Measurements from ENCODE around the gene SCN2B. TPM values are rescaled to one million over a fixed set of nuclear protein-coding genes. Genes with fewer than 3 reads are reported as not detected.
A peak's percentile ranks its signal among the peaks of the same experiment; 100 is the strongest.

Gene SCN2B
- polyA plus RNA-seq, 1 donor, result 1.3 TPM

DNA sequence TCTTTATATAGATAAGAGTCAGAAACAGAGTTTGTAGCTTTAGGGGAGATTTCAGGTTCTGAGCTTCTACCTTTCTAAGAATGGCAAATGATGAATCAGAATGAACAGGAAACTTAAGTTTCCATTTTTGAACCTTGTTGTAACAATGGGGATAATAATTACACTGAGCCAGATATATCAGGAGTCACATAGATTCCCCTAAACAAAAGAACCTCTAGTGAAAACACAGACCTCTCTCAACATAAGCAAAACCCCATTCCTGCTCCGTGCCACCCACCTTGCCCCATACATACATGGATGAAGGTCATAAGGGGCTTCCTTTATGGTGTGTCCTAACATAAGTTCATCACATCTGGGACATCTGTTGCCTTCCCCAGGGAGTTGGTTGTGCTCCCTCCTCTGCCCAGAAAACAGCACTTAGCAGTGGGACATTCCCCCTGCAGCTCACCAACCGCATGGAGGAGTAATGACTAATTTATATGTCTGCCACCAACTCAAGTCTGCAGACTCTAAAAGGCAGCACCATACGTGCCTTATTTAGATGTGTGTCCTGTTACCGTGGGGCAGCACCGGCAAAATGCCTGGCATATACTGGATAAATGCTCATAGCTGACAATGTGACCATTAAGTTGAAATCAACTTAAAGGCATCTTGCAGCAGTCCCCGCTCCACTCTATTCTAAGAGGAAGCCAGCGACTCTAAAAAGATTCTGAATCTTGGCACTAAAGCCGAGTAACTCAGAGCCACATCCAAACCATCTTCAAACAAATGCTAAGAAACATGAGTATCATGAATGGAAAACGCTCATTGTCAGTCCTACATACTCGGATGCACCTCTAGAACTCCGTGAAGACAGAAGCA, 40.4 kb upstream of the SCN2B start:
- Histone ChIP-seq H3K4me1 (ENCODE audit: control insufficient read depth, insufficient read depth, low read length) (peaks cover 33% of the 10 kb centered on the region), H3K4me3 (ENCODE audit: low read length) (no peak overlapping the region), H3K27ac (ENCODE audit: low read length) (no peak overlapping the region), H3K27me3 (ENCODE audit: control insufficient read depth, insufficient read depth, low read length) (no peaks in the 10 kb centered on the region), H3K9me3 (ENCODE audit: control insufficient read depth, low read depth, low read length) (no peaks in the 10 kb centered on the region), H3K36me3 (ENCODE audit: control insufficient read depth, insufficient read depth, low read length) (no peaks in the 10 kb centered on the region)
- no peak for DNase-seq
- 100% methylated on average over 2 of the region's 11 CpGs for WGBS (ENCODE audit: insufficient coverage, low lambda C conversion rate)

DNA sequence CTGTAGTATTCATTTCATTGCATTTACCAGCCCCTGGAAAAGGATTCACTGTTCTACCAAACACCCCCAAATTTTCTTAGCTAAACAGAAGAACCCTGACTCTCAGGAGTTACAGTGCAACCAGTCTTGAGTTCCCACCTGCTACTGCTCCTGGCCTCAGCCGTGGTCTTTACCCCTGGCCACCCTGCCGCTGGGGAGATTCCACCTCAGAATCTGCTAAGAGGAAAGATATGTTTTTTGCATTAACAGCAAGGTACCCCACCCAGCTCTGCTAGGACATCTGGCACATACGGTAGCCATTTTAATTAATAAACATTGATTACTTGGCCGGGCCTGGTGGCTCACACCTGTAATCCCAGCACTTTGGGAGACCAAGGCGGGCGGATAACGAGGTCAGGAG, 39.3 kb upstream of the SCN2B start:
- Histone ChIP-seq H3K9me3 (ENCODE audit: control insufficient read depth, low read depth, low read length) (no peaks in the 10 kb centered on the region), H3K27me3 (ENCODE audit: control insufficient read depth, insufficient read depth, low read length) (no peaks in the 10 kb centered on the region), H3K36me3 (ENCODE audit: control insufficient read depth, insufficient read depth, low read length) (no peaks in the 10 kb centered on the region), H3K4me1 (ENCODE audit: control insufficient read depth, insufficient read depth, low read length) (peaks cover 44% of the 10 kb centered on the region), H3K27ac (ENCODE audit: low read length) (no peak overlapping the region), H3K4me3 (ENCODE audit: low read length) (no peak overlapping the region)
- no peak for DNase-seq
- WGBS (ENCODE audit: insufficient coverage, low lambda C conversion rate), result no CpG with 5 or more reads among the region's 7 CpGs

- no peak for DNase-seq
- WGBS (ENCODE audit: insufficient coverage, low lambda C conversion rate), result 80% methylated on average over 1 of the region's 3 CpGs
Observed at GRCh38 chr11:118215262-118215661, 38.8 kb upstream of the SCN2B start.

GRCh38 chr11:118214210-118214914, 37.9 kb upstream of the SCN2B start:
- H3K36me3 ChIP-seq (ENCODE audit: control insufficient read depth, insufficient read depth, low read length), result no peaks in the 10 kb centered on the region
- no peaks in the 10 kb centered on the region for H3K27me3 ChIP-seq (ENCODE audit: control insufficient read depth, insufficient read depth, low read length)
- H3K4me1 ChIP-seq (ENCODE audit: control insufficient read depth, insufficient read depth, low read length), result peaks cover 53% of the 10 kb centered on the region
- no peak for DNase-seq
- H3K4me3 ChIP-seq (ENCODE audit: low read length), result no peak overlapping the region
- 40% methylated on average over 1 of the region's 6 CpGs for WGBS (ENCODE audit: insufficient coverage, low lambda C conversion rate)
- H3K9me3 ChIP-seq (ENCODE audit: control insufficient read depth, low read depth, low read length), result no peaks in the 10 kb centered on the region
- peak overlapping the region; percentile 95 for H3K27ac ChIP-seq (ENCODE audit: low read length)

More at GRCh38 chr11:118215262-118215661, 38.8 kb upstream of the SCN2B start:
- Histone ChIP-seq H3K4me1 (ENCODE audit: control insufficient read depth, insufficient read depth, low read length) (peaks cover 48% of the 10 kb centered on the region), H3K9me3 (ENCODE audit: control insufficient read depth, low read depth, low read length) (no peaks in the 10 kb centered on the region), H3K4me3 (ENCODE audit: low read length) (no peak overlapping the region), H3K27ac (ENCODE audit: low read length) (peak overlapping the region; percentile 95), H3K27me3 (ENCODE audit: control insufficient read depth, insufficient read depth, low read length) (no peaks in the 10 kb centered on the region), H3K36me3 (ENCODE audit: control insufficient read depth, insufficient read depth, low read length) (no peaks in the 10 kb centered on the region)

GRCh38 chr11:118213781-118214180, 37.3 kb upstream of the SCN2B start:
- Histone ChIP-seq H3K27me3 (ENCODE audit: control insufficient read depth, insufficient read depth, low read length) (no peaks in the 10 kb centered on the region), H3K4me3 (ENCODE audit: low read length) (no peak overlapping the region), H3K4me1 (ENCODE audit: control insufficient read depth, insufficient read depth, low read length) (peaks cover 53% of the 10 kb centered on the region), H3K27ac (ENCODE audit: low read length) (peak overlapping the region; percentile 95), H3K9me3 (ENCODE audit: control insufficient read depth, low read depth, low read length) (no peaks in the 10 kb centered on the region), H3K36me3 (ENCODE audit: control insufficient read depth, insufficient read depth, low read length) (no peaks in the 10 kb centered on the region)
- WGBS (ENCODE audit: insufficient coverage, low lambda C conversion rate), result no CpG with 5 or more reads among the region's 2 CpGs
- peak; percentile 66 to 88 for DNase-seq

- peaks cover 53% of the 10 kb centered on the region for H3K4me1 ChIP-seq (ENCODE audit: control insufficient read depth, insufficient read depth, low read length)
- DNase-seq, result no peak
- no peaks in the 10 kb centered on the region for H3K27me3 ChIP-seq (ENCODE audit: control insufficient read depth, insufficient read depth, low read length)
- peak overlapping the region; percentile 95 for H3K27ac ChIP-seq (ENCODE audit: low read length)
- H3K36me3 ChIP-seq (ENCODE audit: control insufficient read depth, insufficient read depth, low read length), result no peaks in the 10 kb centered on the region
- no peaks in the 10 kb centered on the region for H3K9me3 ChIP-seq (ENCODE audit: control insufficient read depth, low read depth, low read length)
- 80% methylated on average over 2 of the region's 4 CpGs for WGBS (ENCODE audit: insufficient coverage, low lambda C conversion rate)
- H3K4me3 ChIP-seq (ENCODE audit: low read length), result no peak overlapping the region
Observed at GRCh38 chr11:118213201-118213600, 36.8 kb upstream of the SCN2B start.

DNA sequence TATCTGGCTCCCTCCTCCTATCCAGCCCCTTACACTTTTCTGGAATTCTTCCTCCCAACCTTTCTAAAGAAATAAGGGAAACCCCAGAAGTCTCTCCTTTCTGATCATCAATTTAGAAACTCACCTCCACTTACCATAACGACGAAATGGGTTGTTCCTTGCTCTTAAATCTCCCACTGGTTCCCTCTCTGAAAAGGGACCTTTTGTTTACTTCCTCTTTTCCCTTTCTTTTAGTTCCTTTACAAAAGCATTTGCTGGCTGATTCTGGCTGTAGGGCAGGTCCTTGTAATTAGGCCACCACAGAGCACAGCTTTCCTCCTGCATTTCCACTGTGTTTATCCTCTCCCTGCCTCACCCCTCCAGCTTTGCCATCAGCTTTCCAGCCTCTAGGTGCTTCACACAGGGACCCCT, 36.3 kb upstream of the SCN2B start:
- DNase-seq, result no peak
- no peaks in the 10 kb centered on the region for H3K27me3 ChIP-seq (ENCODE audit: control insufficient read depth, insufficient read depth, low read length)
- no peak overlapping the region for H3K4me3 ChIP-seq (ENCODE audit: low read length)
- no peaks in the 10 kb centered on the region for H3K36me3 ChIP-seq (ENCODE audit: control insufficient read depth, insufficient read depth, low read length)
- peak overlapping the region; percentile 95 for H3K27ac ChIP-seq (ENCODE audit: low read length)
- no peaks in the 10 kb centered on the region for H3K9me3 ChIP-seq (ENCODE audit: control insufficient read depth, low read depth, low read length)
- WGBS (ENCODE audit: insufficient coverage, low lambda C conversion rate), result no CpG with 5 or more reads among the region's 2 CpGs
- peaks cover 53% of the 10 kb centered on the region for H3K4me1 ChIP-seq (ENCODE audit: control insufficient read depth, insufficient read depth, low read length)

DNA sequence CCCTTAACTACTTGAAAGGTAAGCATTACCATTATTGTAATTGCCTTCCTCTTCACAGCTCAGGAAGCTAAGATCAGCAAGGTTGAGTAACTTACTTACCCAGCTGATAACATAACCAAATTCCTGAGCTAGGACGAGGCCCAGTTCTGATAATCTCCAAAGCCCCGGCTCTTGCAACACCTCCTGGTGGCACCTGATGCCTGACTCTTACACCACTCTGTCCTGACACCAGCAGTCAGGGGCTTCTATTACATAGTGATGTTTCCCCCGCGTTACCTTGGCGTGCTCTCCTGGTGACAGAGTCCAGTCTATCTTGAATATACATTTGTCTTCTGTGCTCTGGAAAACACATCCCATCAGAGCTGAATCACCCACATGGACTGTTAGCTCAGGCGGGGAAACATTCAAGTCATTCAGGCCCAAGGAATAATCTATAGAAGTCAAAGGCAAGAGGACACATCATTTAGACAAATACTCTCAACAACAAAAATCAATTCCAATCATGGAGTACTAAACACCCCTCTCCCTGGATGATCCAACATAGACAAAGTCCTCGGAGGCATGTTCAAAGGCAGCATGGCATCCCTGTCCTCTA, 35.8 kb upstream of the SCN2B start:
- Histone ChIP-seq H3K4me1 (ENCODE audit: control insufficient read depth, insufficient read depth, low read length) (peaks cover 54% of the 10 kb centered on the region), H3K27ac (ENCODE audit: low read length) (peak overlapping the region; percentile 95)
- peak; percentile 95 to 98 for DNase-seq

GRCh38 chr11:118211006-118211405, 34.6 kb upstream of the SCN2B start:
- peak overlapping the region; percentile 95 for H3K27ac ChIP-seq (ENCODE audit: low read length)
- peaks cover 65% of the 10 kb centered on the region for H3K4me1 ChIP-seq (ENCODE audit: control insufficient read depth, insufficient read depth, low read length)
- 80% methylated on average over 1 of the region's 6 CpGs for WGBS (ENCODE audit: insufficient coverage, low lambda C conversion rate)

More for the DNA sequence above, 35.8 kb upstream of the SCN2B start:
- H3K27me3 ChIP-seq (ENCODE audit: control insufficient read depth, insufficient read depth, low read length), result no peaks in the 10 kb centered on the region
- no peaks in the 10 kb centered on the region for H3K36me3 ChIP-seq (ENCODE audit: control insufficient read depth, insufficient read depth, low read length)
- no peaks in the 10 kb centered on the region for H3K9me3 ChIP-seq (ENCODE audit: control insufficient read depth, low read depth, low read length)
- no peak overlapping the region for H3K4me3 ChIP-seq (ENCODE audit: low read length)
- no CpG with 5 or more reads among the region's 7 CpGs for WGBS (ENCODE audit: insufficient coverage, low lambda C conversion rate)

GRCh38 chr11:118210323-118210722, 33.9 kb upstream of the SCN2B start:
- Histone ChIP-seq H3K9me3 (ENCODE audit: control insufficient read depth, low read depth, low read length) (no peaks in the 10 kb centered on the region), H3K36me3 (ENCODE audit: control insufficient read depth, insufficient read depth, low read length) (no peaks in the 10 kb centered on the region), H3K27me3 (ENCODE audit: control insufficient read depth, insufficient read depth, low read length) (no peaks in the 10 kb centered on the region), H3K27ac (ENCODE audit: low read length) (peak overlapping the region; percentile 95), H3K4me1 (ENCODE audit: control insufficient read depth, insufficient read depth, low read length) (peaks cover 67% of the 10 kb centered on the region), H3K4me3 (ENCODE audit: low read length) (no peak overlapping the region)
- no peak for DNase-seq
- no CpG with 5 or more reads among the region's 7 CpGs for WGBS (ENCODE audit: insufficient coverage, low lambda C conversion rate)

More at GRCh38 chr11:118211006-118211405, 34.6 kb upstream of the SCN2B start:
- Histone ChIP-seq H3K36me3 (ENCODE audit: control insufficient read depth, insufficient read depth, low read length) (no peaks in the 10 kb centered on the region), H3K4me3 (ENCODE audit: low read length) (no peak overlapping the region), H3K9me3 (ENCODE audit: control insufficient read depth, low read depth, low read length) (no peaks in the 10 kb centered on the region), H3K27me3 (ENCODE audit: control insufficient read depth, insufficient read depth, low read length) (no peaks in the 10 kb centered on the region)
- no peak for DNase-seq

All from large intestine (tissue), 3 donors.